Lower leg skin (tissue), 3 donors: Measurements from ENCODE around the gene NCOA4.

Experiments used
- POLR2A ChIP-seq, 2 donors: fragments of 450-650 bp; IDR thresholded peaks; one replicate each; pipeline ENCODE4 v1.6.1; 2016 to 2017; ENCODE audit warnings: antibody characterized with exemption in 2 of 2, mild to moderate bottlenecking in 1 of 2, moderate library complexity in 1 of 2
- TF ChIP-seq, protein P1 (sequence below), 3 donors: fragments of 450-650 bp; IDR thresholded peaks; one replicate each; pipeline ENCODE4 v1.5.1; 2016; ENCODE audit warnings: antibody characterized with exemption in 3 of 3, mild to moderate bottlenecking in 3 of 3, moderate library complexity in 2 of 3

DNA sequence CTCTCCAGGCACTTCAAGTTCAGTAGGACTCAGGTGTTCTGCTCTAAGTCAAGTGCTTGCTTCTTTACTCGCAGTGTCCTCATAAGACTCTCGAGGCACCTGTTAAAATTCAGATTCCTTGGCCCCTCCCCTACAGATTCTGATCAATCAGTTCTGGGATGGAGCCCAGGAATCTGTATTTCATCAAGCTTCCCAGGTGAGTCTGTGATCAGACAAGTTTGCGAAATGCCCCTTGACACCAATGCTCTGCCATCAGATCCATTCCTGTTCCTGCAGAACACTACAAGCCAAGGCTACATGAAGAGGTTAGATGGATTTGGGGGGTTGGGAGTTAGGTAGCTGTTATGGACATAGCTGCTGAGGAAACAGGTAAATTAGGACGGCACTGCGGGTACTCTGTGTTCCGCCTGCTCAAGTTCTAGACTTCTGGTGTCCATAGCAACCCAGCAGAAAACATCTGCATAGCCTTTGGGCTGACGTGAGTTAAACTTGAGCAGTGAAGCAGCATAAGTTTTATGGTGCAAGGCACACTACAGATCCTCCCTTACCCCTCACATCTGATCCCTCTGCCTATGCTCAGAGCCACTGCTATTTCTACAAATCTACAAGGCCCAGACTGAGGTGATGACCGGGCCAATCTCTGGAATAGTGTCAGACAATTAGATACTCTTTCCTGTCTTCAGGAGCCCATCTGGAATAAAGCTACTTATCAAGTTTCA lies 6.8 kb upstream of the NCOA4 start:
- TF ChIP-seq POLR2A (IDR thresholded peaks at IDR 0.05), result no peak
- TF ChIP-seq, protein P1, sequence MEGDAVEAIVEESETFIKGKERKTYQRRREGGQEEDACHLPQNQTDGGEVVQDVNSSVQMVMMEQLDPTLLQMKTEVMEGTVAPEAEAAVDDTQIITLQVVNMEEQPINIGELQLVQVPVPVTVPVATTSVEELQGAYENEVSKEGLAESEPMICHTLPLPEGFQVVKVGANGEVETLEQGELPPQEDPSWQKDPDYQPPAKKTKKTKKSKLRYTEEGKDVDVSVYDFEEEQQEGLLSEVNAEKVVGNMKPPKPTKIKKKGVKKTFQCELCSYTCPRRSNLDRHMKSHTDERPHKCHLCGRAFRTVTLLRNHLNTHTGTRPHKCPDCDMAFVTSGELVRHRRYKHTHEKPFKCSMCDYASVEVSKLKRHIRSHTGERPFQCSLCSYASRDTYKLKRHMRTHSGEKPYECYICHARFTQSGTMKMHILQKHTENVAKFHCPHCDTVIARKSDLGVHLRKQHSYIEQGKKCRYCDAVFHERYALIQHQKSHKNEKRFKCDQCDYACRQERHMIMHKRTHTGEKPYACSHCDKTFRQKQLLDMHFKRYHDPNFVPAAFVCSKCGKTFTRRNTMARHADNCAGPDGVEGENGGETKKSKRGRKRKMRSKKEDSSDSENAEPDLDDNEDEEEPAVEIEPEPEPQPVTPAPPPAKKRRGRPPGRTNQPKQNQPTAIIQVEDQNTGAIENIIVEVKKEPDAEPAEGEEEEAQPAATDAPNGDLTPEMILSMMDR (IDR thresholded peaks at IDR 0.05), result no peak
